NOMO-1 treated with dmso at 0.1 percent for 144 hours (cell line): ENCODE measurements around the gene XXYLT1.

Source experiments
- DNase-seq: peaks from one replicate; lab custom pipeline; 2025; ENCODE audit not compliant: unreplicated experiment; lab: John Stamatoyannopoulos, UW

Gene XXYLT1

DNA sequence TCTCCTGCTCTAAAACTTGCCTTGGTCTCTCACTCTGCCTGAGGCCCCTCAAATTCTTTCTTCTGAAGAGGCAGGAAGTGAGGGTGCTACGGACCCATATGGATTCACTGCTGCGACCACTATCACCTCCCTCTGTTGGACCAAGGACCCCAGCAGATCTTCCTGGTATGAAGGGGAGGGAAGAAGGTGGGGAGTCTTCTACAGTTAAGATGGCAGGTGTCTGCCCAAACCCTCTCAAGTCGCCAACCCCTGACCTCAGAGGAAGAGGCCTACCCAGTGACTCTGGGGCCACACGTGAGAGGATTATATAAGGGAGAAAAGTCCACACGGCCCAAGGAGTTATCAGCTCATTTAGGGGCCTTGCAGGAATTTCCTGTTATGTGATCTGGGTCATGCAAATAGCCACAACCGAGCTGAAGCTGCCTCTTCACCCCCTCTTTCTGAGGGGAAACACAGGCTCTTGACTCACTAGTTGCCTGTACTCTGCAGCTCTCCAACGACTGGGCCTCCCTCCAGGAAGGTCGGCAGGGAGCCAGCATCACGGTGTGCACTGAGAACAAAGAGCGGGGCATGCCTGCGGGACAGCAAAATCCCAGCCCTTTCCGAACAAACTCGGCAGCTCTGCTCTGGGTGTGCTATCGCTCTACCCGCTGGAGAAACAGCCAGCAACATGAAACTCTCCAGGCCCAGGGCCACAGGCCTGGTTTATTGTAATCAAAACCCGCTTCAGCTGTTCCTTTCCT lies 116.0 kb downstream of the XXYLT1 start:
- no peak for DNase-seq

DNA sequence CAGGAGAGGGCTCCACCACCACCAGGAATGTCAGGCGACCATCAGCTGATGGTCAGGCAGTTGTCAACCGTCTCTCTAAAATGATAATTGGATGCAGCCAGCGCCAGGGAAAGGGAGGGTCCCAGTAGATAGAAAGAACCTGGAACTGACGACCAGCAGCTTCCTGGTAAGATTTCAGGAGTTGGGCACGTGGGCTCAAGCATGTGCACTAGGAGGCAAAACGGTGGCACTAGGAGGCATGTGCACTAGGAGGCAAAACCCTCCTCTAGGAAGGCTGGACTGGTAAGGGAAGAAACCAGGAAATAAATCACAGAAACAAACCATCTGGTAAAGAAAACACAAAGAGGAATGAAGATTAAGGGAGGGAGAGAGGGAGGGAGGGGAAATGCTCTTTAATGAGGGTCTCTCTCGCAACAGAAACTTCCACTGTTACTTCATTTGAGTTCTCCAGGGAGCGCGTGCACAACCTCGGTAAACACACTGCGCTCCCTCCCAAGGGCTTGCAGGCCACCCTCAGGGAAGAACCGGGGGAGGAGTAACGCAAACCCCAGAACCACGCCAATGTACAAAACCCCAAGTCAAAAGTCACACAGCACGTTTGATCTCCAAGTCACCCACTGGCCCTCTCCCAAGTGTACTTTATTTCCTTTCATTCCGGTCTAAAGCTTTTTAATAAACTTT lies 116.7 kb downstream of the XXYLT1 start:
- no peak for DNase-seq

DNA sequence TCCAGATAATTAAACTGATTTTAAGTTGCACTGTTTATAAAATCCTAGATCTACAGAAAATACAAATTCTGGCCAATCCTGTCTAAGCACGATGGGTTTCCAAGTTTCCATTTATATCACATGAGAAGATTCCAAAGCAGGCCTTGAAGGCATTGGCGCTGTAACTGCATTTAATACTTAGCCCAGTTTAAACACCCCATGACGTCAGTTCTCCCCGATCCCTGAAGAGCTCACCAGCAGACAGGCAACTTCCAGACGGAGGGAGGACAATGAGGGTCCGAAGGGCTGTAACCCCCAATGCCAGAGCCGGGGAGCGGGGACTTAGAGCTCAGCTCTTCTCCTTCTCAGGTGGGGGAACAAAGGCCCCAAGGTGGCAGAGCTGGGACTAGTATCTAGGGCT lies 117.3 kb downstream of the XXYLT1 start:
- no peak for DNase-seq

DNA sequence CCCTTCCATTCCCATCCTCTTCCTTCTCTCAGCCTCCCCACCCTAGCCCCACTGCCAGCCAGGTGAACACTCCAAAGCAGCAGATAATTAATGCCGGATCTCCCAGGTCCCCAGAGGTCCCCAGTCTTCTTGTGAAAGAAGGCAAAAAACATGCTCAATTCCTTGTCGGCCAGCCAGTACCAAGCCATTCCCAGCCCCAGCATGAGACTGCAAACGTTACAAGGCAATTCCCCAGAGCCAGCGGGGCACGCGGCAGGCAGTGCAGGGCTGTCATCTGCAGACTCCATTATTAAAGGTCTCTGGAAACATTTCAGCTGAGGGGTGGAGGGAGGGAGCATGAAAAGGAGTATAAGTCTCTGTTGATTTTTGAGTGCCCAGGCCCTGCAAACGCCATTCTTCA lies 117.8 kb downstream of the XXYLT1 start:
- no peak for DNase-seq

DNA sequence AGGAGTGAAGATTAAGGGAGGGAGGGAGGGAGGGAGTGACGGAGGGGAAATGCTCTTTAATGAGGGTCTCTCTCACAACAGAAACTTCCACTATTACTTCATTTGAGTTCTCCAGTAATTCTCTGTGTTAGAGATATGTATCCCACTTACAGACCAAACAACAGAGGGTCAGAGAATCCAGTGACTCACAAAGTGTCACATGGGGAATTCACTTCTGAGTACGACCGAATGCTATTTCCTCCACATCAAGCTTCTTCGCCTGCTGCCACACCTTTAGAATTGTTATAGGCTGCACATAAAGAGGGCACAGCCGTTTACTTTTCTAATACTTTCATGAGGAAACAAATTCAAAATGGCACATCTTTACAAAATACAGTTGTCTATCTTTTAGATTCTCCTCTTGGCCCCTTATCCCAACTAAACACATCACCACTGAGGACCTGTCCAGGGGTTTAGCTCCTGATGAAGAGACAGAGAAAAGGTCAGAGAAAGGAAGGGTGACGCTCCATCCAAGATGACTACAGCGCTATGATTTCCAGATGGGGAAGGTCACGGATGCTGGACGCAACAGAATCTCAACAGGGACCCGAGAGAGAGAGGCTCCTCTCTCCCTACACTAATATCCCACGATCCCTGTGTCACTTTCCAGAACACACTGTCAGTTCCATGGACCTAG lies 119.0 kb downstream of the XXYLT1 start:
- no peak for DNase-seq

DNA sequence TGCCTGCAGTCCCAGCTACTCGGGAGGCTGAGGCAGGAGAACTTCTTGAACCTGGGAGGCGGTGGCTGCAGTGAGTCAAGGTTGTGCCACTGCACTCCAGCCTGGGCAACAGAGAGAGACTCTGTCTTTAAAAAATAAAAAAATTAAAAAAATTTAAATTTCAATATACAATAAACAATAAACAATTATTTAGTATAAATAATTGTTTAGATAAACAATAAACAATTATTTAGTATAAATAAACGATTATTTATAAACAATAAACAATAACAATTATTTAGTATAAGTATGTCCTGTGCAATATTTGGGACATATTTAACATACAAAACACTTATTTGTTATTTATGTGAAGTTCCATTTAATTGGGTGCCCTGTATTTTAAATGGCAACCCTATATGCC lies 119.6 kb downstream of the XXYLT1 start:
- DNase-seq = no peak

DNA sequence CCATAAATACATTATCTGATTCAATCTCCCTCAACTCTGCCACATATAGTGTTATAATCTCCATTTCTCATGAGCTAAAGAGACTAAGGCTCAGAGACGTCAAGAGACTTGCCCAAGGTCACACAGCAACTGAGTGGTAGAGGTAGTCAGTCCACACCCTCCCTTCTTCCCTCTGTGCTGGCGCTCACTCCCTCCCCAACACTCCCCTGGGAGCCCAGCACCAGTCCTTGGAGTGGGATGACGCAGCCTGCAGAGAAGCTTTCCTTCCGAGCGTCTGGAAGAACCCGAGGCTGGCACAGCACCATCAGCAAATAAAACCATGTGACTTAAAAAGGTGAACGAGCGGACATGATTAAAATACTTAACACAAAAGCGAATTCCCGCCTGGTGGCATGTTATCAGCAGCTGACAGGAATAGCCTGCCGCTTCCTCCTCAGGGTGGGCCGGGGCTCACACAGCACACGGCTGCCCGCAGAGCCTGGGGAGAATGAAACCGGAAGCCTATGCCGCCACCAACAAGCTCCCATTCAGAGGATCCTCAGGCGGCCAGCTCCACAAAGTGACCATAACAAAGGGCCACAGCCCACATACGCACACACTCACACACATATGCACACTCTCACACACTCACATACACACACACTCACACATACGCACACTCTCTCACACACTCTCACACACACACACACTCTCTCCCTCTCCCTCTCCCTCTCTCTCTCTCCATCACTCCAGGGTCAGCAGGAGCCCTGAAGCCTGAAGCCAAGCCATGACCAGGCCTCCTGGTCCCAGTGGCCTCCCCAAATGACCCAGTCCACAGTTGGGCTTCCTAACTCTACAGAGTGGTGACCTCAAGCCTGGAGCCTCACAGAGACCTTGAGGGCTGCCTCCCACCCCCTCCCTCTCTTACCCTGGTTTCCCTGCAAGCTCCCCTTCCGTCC lies 120.5 kb downstream of the XXYLT1 start:
- no peak for DNase-seq

DNA sequence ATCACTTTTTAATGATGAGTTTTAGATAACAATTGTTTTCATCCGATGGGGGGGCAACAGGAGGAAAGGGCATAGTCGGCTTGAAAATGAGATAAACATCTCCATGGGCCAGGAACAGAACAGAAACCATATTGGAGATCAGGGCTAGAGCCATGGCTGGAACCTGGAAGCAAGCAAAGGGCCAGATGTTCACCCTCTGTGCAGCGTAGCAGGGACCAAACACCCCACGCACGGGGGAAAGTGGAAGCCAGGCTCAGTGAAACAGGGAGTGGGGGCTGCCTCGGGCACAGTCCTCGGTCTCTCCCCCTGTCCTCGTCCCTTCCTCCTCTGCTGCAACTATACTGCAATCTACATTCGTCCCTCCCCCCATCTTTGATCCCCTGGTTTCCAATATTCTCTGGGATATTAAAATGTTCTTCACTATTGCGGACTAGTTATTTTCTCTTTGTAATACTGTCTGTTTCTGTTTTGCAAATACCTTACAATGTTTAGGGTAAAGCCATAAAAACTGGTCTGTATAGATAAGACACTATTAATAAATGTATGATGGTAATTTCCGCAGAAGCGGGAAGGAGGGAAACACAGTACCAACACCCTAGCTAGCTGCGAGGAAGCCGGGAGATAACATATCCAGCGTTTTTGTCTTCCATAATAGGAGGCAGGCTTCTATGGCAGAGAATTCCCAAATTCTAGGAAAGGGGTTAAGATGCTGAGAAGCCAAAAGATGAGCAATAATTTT lies 121.5 kb downstream of the XXYLT1 start:
- DNase-seq = no peak

DNA sequence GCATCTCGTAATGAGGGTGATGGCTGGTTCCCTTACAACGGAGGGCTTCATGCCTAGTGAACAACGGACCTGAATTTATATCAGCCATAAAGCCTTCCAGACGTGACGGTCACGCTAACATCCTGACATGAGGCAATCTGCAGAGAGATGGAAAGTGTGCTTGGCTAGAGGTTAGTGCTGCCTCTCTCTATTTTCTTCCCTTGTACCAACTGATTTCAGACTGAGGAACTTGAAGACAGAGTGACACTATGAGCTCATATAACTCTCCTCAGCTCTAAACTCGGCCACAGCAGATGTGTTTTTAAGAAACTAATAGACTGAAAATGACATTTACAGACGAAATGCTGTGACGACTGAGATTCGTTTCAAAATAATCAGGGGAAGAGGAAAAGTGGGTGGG lies 122.4 kb downstream of the XXYLT1 start:
- DNase-seq = no peak

DNA sequence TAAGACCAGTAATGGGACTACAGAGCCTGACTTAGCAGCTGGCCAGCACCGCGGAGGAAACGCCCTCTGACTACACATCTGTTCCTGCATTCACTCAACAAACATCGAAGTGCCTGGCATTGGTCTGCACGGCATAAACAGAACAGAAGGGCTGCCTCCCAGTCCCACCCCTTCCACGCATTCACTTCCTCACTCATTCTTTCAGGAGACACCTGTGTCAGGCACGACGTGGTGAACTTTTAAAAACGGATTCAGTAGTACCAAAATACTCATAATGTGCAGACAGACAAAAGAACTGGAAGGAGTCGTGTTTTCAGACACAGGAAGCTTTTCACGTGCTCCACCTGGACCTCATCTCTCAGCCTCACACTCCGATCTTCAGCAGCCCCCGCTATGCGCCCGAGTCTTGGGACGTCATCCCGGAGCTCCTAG lies 123.3 kb downstream of the XXYLT1 start:
- no peak for DNase-seq

DNA sequence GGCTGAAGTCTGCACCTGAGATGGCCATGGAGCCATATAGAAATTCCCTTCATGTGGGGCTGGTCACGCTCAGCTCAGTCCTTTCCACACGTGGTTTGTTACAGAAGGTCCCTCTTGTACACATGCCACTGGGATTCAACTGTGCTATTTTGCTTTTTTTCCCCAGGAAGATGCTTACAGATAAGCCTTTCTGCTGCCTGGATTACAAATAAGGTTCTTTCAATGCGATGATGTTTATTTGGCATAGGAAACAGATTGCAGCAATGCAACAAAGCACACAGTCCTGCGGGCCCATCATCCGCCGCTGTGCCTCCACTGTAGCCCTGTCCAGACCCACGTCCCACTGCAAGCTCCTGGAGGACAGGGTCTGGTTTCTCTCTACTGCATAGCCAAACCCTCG lies 124.8 kb downstream of the XXYLT1 start:
- DNase-seq = no peak

DNA sequence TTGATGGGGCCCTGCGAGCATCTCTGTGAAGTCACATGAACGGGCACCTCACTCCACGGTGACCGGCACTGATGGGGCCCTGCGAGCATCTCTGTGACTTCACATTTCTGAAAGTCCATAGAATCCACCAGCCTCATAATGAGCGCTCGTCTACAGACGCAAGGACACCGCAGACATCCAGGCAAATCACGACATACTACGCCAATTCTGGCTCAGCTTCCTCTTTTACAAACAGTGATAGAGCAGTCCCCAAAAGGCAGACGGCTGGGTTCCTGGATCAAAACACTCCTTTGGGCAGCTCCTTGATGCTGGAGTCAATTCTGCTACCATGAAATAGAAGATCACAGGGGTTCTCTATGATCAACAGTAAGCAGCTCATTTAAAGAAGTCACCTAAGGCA lies 125.4 kb downstream of the XXYLT1 start:
- no peak for DNase-seq

DNA sequence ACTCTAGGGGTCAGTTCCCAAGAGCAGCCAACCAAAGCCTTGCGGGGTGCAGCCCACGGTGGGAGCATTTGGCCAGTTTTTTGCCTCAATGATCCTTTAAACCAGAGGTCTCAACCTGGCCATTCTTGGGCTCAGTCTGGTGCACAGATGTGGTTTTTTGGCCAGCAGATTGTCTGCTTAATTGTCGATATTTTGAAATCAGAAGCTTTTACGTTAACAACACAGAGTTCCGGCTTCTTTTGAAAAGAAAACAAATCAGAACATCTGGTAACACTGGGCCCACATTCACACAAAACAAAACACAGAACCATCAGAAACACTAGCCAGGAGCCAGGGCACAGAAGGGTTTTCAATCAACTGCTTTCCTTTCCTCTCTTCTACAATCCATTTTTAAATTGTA lies 127.7 kb downstream of the XXYLT1 start:
- no peak for DNase-seq

DNA sequence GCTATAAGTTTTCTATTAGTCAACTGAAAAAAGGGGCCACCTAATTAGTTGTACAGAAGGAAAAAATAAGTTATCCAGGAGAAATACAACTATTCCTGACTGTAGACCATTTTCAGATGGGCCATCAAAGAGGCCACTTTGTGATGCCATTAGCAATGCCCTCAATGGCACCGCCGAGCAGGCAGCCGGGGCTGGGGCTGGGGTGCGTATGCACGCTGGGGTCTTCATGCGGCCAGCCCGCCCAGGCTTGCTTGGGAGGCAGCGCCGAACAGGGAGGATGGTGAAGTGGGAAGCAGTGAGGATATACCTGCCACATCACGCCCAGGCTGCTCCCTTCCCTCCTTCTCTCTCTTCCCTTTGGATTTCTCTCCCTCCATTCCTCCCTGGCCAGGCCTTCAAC lies 128.4 kb downstream of the XXYLT1 start:
- DNase-seq = no peak

DNA sequence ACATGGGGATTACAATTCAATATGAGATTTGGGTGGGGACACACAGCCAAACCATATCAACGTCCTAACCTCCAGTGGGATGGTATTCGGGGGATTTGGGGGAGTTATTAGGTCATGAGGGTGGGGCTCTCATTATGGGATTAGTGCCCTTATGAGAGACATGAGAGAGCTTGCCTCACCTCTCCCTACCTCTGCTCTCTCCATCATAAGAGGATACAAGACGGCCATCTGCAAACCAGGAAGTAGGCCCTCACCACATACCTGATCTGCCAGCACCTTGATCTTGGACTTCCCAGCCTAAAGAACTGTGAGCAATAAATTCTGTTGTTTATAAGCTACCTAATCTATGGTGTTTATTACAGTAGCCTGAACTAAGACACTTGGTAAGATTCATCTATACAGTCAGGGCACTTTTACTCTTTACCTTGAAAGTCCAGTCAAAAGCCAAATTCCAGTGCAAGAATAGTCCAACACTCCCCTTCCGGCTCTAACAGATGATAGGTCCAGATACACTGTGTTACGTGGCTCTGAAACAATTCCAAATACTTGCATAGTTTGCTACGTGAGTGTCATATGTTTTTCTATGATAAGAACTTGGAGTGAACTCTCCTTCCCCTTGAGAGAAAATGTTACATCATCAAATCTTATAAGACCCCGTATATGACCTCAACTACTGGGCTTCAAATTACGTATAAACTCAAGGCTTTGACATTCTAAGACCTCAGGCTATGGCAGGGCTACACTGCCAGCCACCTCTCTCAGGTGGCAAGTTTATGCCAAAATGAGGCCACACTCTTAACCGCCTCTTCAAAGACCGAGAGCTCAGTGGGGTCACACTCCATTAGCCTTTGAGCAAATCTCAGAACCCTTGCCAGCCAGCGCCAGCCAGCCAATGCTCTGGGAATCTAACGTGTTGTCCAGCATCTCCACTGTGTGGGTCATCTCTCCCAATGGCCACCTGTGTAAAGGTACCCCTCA lies 129.9 kb downstream of the XXYLT1 start:
- no peak for DNase-seq

DNA sequence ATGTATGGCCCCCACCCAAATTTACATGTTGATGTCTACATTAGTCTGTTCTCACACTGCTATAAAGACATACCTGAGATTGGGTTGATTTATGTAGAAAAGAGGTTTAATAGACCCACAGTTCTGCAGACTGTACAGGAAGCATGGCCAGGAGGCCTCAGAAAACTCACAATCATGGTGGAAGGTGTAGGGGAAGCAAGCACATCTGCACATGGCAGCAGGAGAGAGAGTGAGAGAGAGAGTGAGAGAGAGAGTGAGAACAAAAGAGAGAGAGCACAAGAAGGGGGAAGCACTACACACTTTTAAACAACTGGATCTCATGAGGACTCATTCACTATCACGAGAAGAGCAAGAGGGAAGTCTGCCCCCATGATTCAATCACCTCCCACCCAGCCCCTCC lies 130.5 kb downstream of the XXYLT1 start:
- no peak for DNase-seq

DNA sequence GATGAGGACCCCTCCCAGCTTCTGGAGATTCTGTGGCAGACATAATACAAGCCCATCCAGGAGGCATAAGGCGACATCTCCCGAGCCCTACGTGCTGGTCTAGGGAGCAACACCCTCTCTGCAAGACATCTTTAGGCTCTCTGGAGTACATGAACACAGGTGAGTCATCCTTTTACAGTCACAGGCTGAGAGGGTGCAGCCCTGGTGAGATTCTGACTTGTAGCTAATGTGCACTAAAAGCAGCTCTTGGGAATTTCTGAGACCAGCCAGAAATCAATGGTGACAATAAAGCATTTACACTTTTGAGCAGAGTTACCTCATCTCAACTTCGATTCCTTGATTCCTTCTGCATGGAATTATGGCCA lies 131.1 kb downstream of the XXYLT1 start:
- no peak for DNase-seq

DNA sequence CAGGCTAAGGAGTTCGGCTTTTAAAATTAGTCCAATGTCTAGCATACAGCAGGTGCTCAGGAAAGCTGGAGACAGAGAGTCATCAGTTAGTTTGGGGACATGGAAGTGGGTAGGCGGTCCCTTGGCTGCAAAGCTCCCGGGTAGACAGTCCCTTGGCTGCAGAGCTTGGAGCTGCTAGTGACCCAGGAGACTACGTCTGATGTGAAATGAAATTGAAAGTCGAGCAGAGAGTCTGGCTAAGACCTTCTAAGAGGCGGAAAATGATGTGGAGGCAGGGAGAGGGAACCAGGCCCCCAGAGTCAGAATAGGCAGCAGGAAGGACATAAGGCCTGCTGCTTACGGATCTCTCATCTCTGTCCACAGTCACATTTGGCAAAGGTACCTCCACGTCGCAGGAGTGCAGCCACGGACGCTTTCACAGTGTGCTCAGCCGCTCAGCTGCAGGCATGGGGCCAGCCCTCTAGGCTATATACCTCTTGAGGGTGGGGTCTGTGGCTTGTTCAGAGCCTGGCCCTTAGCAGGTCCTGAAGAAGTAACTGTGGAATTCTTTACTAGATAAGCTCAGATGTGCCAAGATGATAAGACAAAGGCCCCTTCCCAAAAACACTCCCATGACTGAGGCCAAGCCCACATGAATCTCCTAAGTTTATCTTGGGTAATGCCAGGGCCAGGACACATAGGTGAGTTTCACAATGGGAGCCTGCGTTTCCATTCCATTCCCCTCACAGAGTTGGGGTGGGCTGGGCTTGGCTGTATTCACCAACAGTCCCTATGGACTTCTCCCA lies 131.7 kb downstream of the XXYLT1 start:
- no peak for DNase-seq
